GM19395 (cell line): ENCODE measurements around the gene MS4A12.
"Not testable (repeated sequence)": the region's sequence is repeated elsewhere in the genome, so short reads cannot be mapped to it uniquely, and the experiment has no call there.

ENCODE experiments used
- ATAC-seq: cut with Tn5 transposase; IDR thresholded peaks from one replicate; pipeline ENCODE4 v1.9.1; 2021; ENCODE audit warnings: mild to moderate bottlenecking, moderate library complexity; ENCODE audit not compliant: unreplicated experiment

Gene MS4A12

GRCh38 chr11:60511393-60511792 lies 18.8 kb downstream of the MS4A12 start:
- ATAC-seq: no peak

- ATAC-seq: no peak
Measured at GRCh38 chr11:60512651-60513225, 20.2 kb downstream of the MS4A12 start.

- ATAC-seq: no peak
Measured at GRCh38 chr11:60513496-60514460, 21.2 kb downstream of the MS4A12 start.

GRCh38 chr11:60515144-60515855 lies 22.7 kb downstream of the MS4A12 start, which contains the start of gene MS4A13:
Gene MS4A13, plus strand, starts transcription at chr11:60515392. Its CDS starts 2,692 bp downstream, at chr11:60518084.
- ATAC-seq: no peak

GRCh38 chr11:60528465-60528864 lies 35.9 kb downstream of the MS4A12 start:
- ATAC-seq: no peak

- peak; percentile 79 for ATAC-seq
Measured at GRCh38 chr11:60528934-60529333, 36.4 kb downstream of the MS4A12 start.

GRCh38 chr11:60530454-60531100 lies 38.0 kb downstream of the MS4A12 start:
- no peak for ATAC-seq

GRCh38 chr11:60532383-60532782 lies 39.8 kb downstream of the MS4A12 start:
- not testable (repeated sequence) for ATAC-seq

- ATAC-seq: not testable (repeated sequence)
Measured at GRCh38 chr11:60538627-60539026, 46.0 kb downstream of the MS4A12 start.

- no peak for ATAC-seq
Measured at GRCh38 chr11:60544077-60544476, 51.5 kb downstream of the MS4A12 start.
